Limb (tissue), 2 donors: ENCODE measurements around the gene RBM19.
"Not testable (repeated sequence)": the region's sequence is repeated elsewhere in the genome, so short reads cannot be mapped to it uniquely, and the experiment has no call there.

Source experiments
- DNase-seq, 2 donors: peaks; one replicate each; pipeline ENCODE4 v3.0.0-alpha.2; 2016; ENCODE audit errors: extremely low spot score in 2 of 2

Gene RBM19

DNA sequence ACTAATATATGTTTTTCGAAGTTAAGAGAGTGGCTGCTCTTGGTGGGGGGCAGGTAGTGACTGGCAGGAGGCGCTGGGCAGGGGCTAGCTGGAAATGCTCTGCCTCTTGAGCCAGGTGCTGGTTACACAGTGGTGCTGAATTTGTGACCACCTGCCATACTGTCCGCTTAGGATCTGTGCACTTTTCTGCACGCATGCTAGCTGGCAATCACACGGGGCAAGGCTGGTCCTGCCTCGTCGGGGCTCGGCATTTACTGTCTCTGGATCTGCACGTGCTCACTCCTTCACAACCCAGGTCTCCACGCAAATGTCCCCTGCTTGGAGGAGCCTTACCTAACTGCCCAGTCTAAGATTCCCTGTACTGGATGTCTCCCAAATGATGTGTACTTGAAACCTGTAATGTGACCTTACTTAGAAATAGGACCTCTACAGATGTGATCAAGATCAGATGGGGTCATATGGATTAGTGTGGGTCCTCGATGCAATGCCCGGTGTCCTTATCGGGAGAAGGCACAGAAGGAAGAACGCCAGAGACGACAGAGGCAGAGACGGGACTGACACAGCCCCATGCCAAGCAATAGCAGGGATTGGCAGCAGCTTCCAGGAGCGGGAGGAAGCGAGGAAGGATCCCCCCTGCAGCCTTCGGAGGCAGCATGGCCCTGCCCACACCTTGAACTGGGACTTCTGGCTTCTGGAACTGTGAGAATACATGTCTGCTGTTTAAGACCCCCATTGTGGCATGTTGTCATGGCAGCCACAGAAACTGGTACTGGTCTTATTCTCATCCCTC lies 59.5 kb downstream of the RBM19 start:
- DNase-seq = no peak

DNA sequence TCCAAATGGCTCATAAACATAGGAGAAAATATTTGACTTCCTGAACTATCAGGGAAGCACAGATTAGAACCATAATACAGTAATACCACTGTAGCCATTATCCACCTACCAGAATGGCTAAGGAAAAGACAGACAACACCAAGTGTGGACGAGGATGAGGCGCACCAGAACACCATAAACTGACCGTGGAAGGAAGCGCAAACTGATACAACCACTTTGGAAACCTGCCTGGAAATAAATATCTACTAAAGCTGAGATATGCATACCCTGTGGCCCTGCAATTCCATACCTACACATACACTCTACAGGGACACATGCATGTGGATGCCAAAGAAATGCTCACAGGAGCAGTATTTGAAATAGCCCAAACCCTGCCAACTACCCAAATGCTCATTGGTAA lies 60.3 kb downstream of the RBM19 start:
- no peak for DNase-seq

DNA sequence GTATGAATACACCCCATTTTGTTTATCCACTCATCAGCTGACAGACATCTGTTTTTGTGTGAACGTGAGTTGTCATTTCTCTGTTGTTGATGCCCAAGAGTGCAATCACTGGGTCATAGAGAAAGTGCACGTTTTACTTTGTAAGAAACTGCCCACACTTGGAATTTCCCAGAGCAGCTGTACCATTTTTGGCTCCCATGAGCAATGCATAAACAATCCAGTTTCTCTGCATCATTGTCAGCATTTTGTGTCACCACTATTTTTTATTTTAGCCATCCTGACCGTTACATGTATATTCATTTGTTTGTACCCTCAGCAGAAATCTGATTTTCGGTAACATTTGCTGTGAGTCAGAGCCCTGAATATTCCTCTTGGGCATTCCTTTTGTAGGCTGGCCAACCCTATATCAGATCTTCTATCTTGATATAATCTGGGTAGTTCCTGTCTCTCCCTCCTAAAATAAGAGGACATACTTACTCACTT lies 62.7 kb downstream of the RBM19 start:
- DNase-seq = no peak

DNA sequence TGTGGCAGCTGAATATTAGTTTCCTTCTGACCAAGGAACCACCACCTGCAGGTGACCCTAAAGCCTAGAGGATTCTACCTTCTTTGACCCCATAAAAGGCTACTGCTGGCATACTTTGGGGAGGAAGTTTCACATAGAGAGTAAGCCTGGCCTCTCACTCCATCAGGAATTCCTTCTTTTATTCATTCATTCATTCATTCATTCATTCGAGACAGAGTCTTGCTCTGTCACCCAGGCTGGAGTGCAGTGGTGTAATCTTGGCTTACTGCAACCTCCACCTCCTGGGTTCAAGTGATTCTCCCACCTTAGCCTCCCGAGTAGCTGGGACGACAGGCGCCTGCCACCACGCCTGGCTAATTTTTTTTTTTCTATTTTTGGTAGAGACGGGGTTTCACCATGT lies 64.8 kb downstream of the RBM19 start:
- DNase-seq = not testable (repeated sequence)

DNA sequence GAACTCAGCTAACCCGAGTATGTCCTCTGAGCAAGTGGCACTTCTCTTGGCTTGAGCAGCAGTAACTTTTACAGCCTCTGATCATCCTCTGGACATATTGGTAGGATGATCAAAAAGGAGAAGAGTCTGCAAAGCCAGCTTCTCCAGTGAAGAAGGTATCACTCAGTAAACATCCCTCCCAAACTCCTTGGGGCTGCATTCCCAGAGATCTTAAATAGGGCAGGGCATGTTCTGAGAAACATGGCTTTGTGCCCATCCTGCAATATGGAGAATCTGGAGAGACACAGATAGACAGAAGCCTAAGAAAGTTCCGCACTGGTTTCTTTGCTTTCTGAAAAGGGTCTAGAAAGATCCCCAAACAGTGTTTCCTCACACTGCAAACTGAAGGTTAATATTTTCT lies 65.4 kb downstream of the RBM19 start:
- DNase-seq = no peak

DNA sequence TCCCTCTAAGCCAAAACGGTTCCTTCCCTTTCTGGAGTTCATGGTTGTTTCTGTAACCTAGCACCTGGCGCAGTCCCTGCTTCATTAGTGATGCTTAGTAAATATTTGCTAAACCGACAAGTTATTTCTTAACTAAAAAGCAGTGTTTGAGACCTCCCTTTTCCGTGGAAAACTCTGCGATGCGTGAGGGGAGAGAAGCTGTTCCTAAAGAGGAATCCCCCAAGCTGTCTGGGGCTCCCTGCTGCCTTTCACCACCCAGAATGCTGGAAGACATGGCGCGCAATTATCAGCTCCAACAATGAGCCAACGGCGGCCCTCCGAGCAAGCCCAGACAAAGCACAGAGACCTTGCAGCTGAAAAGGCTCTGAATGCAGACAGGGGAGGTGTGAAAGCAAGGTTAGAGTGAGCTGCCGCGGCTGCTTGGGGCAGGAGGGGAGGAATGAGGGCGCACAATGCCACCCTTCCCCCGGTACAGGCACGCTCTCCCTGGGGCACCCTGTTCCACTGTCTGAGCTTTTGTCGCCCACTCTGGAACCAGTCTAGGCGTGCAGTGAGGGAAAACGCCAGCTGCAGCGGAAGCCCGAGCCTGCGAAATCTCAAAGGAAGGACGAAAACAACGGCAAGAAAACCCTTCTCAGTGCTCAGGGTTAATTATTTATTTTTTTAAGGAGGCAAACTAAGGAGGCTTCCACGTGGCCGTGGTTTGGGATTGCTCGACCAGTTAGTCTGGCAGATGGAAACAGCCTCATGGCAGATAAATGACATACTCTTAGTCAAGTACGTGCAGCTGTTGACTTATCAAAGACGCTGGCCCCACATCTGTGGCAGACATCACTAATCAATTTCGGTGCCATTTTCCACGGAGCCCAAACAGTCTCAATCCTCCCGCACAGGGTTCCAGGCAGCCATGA lies 66.3 kb downstream of the RBM19 start:
- peak; percentile 53 to 69 for DNase-seq

DNA sequence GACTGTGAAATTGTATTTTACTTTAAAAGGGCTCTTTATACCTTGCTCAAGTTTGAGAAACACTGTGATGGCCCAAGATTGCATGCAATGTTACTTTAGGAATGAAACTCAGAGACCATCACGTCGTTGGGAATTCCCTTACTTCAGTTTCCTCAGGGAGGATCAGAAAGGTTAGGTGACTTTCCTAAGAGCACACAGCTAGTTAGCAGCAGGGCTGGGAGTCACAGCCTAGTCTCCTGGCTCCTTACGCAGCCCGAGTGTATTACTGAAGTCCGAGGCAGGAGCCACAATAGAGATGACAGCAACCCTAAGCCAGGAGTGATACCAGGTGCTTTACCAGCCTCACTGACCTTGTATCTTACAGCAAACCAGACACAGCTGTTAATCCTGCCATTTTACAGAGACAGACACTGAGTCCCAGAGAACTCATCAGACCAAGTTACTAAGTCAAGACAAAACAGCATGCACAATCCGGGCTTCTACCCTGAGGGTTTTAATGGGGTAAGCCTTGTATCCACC lies 67.0 kb downstream of the RBM19 start:
- no peak for DNase-seq

DNA sequence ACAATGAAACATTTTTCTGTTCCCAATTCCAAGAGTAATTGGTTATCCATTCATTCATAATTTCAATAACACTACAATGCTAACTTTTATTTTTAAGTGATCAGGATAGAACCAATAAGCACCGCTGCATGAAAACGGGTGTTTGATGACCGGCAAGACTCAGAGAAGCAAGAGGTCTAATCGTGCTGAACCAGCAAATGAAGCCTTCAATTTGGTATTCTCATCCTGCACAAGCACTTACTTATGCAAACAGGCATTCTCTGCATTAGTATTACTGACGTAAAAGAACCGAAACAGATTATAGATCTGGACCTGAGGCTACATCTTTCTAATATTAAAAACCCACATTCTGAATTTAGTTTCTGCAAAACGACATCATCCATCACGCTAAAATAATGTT lies 67.7 kb downstream of the RBM19 start:
- no peak for DNase-seq

DNA sequence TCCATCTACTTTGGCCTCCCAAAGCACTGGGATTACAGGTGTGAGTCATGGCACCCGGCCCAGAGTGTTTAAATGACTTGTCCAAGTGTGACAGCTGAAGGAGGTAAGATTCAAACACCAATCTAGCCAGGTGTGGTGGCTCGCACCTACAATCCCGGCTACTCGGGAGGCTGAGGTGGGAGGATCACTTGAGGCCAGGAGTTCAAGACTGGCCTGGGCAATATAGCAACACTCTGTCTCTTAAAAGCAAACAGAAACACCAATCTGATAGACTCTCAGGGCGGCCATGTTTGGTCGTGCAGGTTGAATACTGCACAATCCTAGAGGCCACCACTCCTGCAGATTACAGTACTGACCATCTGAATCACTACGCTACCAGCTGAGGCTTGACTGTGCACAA lies 68.7 kb downstream of the RBM19 start:
- DNase-seq = no peak

DNA sequence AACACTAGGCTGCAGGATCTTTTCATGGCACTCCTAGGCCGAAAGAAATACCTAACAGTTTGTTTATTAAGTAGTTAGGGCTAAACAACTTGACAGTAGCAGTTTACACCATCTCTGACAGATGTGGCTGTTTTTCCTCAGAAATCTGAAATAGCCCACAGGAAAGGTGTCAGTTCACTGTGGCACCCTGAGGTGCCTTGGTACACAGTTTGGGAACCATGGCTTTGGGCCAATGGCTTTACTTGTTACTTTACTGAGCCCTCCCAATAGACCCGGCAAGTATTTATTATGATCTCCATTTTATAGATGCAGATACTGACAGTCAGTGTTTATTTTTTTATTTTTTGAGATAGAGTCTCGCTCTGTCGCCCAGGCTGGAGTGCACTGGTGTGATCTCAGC lies 69.3 kb downstream of the RBM19 start:
- DNase-seq = no peak

DNA sequence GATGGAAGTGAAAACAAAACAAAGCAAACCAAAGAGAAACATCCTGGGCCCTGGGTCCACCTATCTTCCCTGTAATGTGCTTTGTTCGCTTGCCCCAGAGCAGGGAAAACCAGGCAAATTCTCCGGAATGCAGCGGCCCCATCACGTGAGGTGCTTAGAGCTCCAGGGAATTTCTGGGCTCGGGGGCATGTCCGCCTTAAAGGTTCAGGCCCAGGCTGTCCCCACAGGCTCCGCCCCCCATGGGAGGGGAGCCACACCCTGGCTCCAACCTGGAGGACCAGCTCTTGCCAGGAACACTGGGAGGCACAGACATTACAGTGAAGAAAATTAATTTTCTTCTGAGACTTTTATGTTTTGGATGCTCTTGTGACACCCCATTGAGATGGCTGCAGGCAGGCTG lies 69.9 kb downstream of the RBM19 start:
- DNase-seq = no peak

DNA sequence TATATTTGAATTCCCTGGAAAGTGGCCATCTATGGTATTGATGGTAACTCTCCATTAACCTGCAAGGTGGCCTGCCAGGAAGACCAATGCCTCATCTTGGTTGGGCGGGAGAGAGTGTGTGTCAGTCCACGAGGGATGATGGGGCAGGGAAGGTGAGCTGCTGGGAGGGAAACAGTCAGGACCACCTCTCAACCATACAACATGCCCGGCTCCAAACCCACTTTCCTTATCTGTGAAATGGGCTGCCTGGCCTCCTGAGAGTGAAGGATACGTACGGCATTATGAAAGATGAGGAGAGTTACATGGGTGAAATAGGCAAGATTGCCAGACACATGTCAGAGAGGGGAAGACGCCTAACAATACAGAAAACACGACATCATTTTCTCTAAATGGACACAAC lies 70.9 kb downstream of the RBM19 start:
- DNase-seq = no peak

DNA sequence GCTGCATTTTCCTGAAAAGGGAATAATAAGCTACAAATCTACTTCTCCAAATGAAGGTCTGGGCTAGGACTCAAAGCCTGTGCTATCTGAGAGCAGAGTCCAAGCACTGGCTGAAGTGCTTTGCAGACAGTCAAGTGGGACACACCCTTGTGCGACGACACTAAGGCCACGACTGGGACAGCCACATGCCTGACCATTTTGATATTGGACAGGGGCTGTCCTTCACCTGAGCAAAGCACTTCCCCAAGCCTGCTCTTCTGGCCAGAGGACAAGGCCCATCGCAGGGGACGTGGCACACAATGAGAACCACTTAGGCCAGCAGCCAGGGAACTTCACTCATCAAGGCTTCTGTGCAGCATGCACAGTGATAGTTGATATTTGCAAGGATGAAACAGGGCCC lies 71.4 kb downstream of the RBM19 start:
- DNase-seq = no peak

DNA sequence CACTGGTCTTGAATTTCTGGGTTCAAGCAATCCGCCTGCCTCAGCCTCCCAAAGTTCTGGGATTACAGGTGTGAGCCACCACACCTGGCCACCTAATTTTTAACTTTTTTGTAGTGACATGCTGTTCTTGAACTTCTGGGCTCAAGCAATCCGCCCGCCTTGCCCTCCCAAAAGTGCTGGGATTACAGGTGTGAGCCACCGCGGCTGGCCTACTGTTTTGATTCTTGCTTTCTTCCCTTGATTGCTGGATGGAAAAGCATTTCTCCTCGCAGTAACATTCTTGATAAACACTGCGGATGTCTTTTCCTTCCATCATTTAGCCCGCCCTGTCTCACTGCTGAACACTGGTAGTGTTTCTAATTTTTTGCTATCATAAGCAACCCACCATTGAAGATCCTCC lies 72.9 kb downstream of the RBM19 start:
- DNase-seq = no peak

DNA sequence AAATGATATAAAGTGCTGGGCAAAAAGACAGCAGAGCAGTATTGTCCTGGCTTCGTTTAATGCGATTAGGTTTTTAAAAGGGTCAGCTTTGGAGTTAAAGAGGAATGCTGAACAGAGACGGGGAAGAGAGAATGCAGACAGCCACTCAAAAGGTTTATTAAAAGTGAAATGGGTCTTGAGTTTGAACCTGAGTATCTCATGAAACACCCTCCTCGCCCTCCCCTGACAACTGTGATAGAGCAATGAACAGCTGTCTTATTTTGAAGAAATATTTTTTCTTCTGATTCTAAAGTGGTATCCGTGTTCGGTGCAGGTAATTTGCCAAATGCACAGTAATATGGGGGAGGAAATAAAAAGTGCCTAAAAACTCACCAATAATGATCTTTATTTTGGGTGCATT lies 73.6 kb downstream of the RBM19 start:
- DNase-seq = no peak

DNA sequence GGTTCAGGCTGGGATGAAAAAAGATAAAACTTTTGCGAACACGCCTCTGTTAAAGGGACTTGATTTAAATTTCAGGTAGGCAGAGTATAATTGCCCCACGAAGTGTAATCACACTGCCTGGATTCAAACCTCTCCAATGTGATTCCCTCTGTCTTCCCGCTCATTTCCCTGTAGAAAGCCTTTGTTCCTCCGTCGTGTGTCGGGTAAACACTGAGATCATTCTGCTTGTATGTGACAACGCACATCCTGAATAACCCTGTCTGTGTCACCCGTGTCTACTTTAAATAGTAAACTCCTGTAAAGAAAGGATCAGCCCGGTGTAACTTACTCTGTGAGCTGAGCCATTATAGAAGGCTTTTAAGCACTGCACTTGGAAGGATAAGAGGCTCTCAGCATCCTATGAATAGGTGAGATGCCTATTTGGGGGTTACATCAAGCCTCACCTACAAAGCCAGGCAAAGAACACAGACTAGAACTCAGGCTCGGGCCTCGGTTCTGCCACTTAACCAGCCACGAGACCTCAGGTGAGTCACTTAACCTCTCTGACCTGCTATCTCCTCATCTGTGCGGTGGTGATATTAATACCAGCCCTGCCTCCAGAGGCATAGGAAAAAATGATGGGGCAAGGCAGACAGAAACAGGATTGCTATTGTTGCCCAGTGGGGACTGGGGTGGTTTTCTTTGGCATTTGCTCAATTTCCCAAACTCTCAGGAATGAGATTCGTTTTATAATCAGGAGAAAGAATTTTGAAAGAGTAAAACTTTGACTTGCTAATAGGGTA lies 74.2 kb downstream of the RBM19 start:
- no peak for DNase-seq

DNA sequence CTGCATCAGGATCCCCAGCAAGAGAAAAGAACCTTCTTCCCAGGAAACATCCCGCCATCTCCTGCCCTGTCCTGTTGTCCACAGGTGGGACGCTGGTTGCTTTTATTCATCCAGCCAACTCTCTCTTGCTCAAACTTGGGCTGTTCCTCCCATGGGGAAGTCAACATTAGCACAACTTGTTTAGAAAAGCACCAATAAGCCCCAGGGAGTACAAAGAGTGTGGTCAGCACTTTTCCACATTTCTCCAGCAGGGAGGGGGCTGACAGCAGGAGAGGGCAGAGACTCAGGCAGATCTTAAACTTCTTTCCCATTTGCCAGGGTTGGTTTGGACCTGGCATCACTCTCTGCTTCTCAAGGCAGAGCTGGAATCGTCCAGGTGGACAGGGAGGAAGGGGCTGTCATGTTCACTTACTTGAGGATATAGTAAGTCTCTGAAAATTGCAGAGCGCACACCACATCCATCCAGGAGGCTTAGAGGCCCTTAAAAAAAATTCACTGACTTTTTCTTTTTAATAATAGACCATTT lies 74.9 kb downstream of the RBM19 start:
- no peak for DNase-seq

DNA sequence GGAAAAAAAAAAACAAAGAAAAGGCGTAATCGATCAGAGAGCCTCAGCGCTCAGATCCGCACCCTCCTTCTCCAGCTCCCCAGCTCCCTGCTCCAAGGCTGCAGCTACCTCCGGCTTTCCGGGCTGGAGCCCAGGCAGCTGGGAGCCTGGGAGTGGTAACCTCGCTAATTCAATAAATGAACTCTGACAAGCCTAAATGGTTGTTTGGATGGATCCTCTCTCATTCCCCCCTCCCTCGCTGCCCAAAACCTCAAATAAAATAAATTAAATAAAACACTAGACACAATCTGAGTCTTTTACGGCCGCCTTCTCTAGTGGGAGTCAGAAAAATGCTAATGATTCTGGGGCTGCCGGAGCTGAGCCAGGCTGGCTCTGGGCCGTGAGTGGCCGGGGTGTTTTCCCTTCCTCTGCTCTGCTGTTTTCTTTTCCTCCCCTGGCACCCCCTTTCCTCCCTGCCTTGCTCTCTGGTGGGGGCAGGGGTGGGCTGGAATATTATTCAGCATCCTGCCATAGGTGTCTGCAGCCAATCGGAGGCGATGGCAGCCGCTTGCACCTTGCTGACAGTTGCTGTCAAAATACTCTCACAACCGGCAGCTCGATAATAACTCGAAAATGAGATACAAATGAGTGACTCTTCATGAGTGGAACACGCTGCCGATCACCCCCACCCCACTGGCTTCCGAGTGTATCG lies 76.1 kb downstream of the RBM19 start:
- peak in 1 of 2 donors; percentile 48 for DNase-seq

DNA sequence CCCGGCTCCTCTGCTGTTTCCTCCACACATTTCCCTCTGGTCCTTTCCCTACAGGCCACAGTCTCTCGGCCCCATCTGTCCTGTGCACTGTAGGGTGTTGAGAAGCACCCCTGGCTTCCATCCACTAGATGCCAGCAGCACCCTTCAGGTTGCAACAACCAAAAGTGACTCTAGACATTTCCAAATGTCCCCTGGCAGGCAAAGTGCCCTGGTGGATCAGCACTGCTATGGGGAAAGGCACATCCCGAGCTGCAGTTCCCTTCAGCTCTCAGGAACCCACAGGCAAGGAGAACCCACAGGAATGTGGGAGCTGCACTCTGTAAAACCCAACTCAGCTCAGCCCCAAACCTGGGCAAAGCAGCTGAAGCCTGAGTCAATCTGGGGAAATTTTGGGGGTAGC lies 77.0 kb downstream of the RBM19 start:
- no peak for DNase-seq

DNA sequence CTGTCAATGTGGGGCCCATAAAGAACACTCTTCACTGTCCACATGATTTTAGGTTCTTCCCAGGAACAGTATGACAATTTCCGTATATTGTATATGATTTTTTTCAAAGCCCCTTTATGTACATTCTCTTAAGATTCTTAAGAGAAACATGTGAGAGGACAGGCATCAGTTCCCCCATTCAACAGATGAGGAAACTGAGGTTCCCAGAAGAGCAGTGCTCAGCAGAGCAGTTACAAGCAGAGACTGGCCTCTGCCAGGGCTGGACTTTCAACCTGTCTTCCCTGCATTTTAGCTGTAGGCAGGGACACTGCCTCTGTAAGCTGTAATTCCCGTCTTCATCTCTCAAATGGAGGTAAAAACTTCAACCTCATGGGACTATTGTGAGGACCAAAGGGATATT lies 77.7 kb downstream of the RBM19 start:
- no peak for DNase-seq

DNA sequence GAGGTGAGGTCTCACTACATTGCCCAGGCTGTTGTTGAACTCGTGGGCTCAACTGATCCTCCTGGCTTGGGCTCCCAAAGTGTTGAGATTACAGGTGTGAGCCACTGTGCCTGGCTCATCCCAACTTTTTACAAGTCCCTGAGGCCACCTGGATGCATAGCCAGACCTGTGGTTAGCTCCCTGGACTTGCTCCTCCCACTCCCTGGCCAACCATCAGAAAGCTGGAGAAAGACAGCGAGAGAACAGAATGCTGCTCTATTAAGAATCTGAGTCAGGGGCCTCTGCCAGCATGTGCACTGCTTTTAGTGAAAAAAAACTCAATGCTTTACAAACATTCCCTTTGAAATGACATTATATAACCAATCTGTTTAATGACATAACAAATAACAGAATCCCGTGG lies 78.2 kb downstream of the RBM19 start:
- no peak for DNase-seq
